ENCODE data around the gene RIBC2. TPM values are rescaled to one million over a fixed set of nuclear protein-coding genes. Genes with fewer than 3 reads are reported as not detected.

Gene RIBC2
- total and polyA plus RNA-seq, 9 of the 15 experiments (the other 6 are each of a cell fraction or from before 2014, with no cell fraction given) = not detected

DNA sequence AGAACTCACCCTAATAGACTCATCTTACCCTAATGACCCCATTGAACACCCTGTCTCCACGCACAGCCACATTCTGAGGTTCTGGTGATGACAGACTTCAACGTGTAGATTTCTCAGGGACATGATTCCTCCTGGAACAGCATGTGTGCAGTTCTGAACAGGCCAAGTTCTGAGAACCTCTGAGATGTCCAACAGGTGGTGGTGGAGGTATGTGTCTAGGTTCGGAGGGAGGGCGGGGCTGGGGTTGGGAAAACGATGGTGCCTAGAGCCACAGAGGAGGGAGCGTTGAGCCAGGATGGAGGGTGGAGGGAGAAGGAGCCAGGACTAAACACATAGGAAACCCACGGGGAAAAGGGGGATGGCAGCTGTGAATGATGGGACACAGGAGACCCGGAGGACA, 45.7 kb downstream of the RIBC2 start:
- Histone ChIP-seq H3K27ac (ENCODE audit: extremely low read depth, low read depth, low read length) (no peak overlapping the region), H4K20me1 (replicated peaks; ENCODE audit: control insufficient read depth, insufficient read depth, low read length) (no peaks in the 10 kb centered on the region), H3K4me1 (replicated peaks in 1 of 2; ENCODE audit: control insufficient read depth in 2 of 2, insufficient read depth in 2 of 2, low read length in 2 of 2) (no peaks in the 10 kb centered on the region), H3K9me1 (ENCODE audit: control insufficient read depth, insufficient read depth, low read length) (no peaks in the 10 kb centered on the region), H2AFZ (ENCODE audit: low read depth, low read length) (no peak overlapping the region), H3K27me3 (ENCODE audit: control insufficient read depth in 2 of 2, insufficient read depth in 2 of 2, low read length in 2 of 2) (peaks cover 4 to 36% of the 10 kb centered on the region in 2 experiments; a peak in 3 of 5 replicates), H3K4me3 (no peak overlapping the region), H3K9ac (ENCODE audit: insufficient read depth in 1 of 2, low read depth in 2 of 2, low read length in 2 of 2) (no peak overlapping the region), H3K36me3 (ENCODE audit: control insufficient read depth, insufficient read depth, low read length) (no peaks in the 10 kb centered on the region), H3K9me3 (replicated peaks; ENCODE audit: control insufficient read depth, insufficient read depth, low read depth, low read length) (no peaks in the 10 kb centered on the region), H3K79me2 (ENCODE audit: control insufficient read depth, insufficient read depth, low read length) (no peaks in the 10 kb centered on the region), H3K4me2 (ENCODE audit: insufficient read depth, low read length) (no peak overlapping the region)
- BruUV-seq (replicated peaks) = no TSS peak
- CTCF ChIA-PET (ENCODE audit: low intra/inter-chr PET ratio) = no interaction called here
- ATAC-seq = no peak
- no peak for FAIRE-seq
- 0% methylated on average over 2 of the region's 8 CpGs for WGBS (ENCODE audit: insufficient coverage, low coverage, missing lambda C conversion rate)
- TF ChIP-seq MTA3 (IDR thresholded peaks at IDR 0.05; ENCODE audit: borderline replicate concordance) (no peak), NFIC (IDR thresholded peaks at IDR 0.05) (no peak), MBD2 (IDR thresholded peaks at IDR 0.05; ENCODE audit: borderline replicate concordance, low read depth) (no peak)
- intact Hi-C loops (cut with micrococcal nuclease) (no loop called here), in situ Hi-C loops (cut with MboI) (loop anchor here (10.0 kb wide), 1 partner anchor 354 kb away; no protein-coding TSS in a partner anchor)
- DNase-seq (ENCODE audit: extremely low read depth in 1 of 4, low spot score in 3 of 4) = no peak
- POLR2A ChIA-PET = no interaction called here

DNA sequence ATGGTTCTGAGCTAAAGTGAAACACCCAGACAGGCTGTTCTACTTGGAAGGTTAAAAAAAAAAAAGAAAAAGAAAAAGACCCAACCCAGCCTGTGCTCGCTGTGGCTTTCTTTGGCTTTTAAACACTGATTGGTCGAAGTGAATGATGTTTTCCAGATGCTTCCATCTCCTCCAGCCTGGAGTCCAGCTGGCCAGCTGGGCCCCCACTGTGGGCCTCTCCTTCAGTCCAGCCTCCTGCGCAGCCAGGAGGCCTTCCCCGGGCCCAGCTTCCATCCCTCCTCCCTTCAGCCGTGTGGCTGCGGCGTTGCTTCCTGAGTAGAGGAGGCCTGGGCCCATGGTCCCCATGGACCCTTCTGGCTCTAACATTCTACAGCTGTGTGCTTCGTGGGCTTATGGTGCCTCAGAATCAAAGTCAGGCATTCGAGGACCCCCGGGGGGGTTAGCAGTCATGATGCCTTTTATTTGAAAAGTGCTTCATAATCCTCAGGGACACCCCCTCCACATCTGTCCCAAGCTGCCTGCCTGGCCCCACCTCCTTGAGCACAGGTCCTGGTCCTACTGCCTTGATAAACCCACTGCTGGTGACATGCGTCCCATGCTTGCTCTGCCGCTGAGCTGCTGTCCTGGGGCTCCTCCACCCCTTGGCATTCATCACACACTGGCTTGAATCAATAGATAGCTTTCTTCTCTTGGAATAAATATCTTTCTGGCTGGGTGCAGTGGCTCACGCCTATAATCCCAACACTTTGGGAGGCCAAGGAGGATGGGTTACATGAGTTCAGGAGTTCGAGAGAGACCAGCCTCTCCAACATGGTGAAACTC, 47.0 kb downstream of the RIBC2 start:
- Histone ChIP-seq H3K9ac (ENCODE audit: insufficient read depth in 1 of 2, low read depth in 2 of 2, low read length in 2 of 2) (no peak overlapping the region), H4K20me1 (replicated peaks; ENCODE audit: control insufficient read depth, insufficient read depth, low read length) (no peaks in the 10 kb centered on the region), H3K9me1 (ENCODE audit: control insufficient read depth, insufficient read depth, low read length) (no peaks in the 10 kb centered on the region), H3K4me2 (ENCODE audit: insufficient read depth, low read length) (no peak overlapping the region), H3K4me3 (no peak overlapping the region), H2AFZ (ENCODE audit: low read depth, low read length) (no peak overlapping the region), H3K79me2 (ENCODE audit: control insufficient read depth, insufficient read depth, low read length) (no peaks in the 10 kb centered on the region), H3K27ac (ENCODE audit: extremely low read depth, low read depth, low read length) (no peak overlapping the region), H3K27me3 (ENCODE audit: control insufficient read depth in 2 of 2, insufficient read depth in 2 of 2, low read length in 2 of 2) (peaks cover 0 to 30% of the 10 kb centered on the region in 2 experiments; a peak in 2 of 5 replicates), H3K9me3 (replicated peaks; ENCODE audit: control insufficient read depth, insufficient read depth, low read depth, low read length) (no peaks in the 10 kb centered on the region), H3K36me3 (ENCODE audit: control insufficient read depth, insufficient read depth, low read length) (no peaks in the 10 kb centered on the region), H3K4me1 (replicated peaks in 1 of 2; ENCODE audit: control insufficient read depth in 2 of 2, insufficient read depth in 2 of 2, low read length in 2 of 2) (no peaks in the 10 kb centered on the region)
- ATAC-seq (no peak), FAIRE-seq (no peak), DNase-seq (ENCODE audit: extremely low read depth in 1 of 4, low spot score in 3 of 4) (no peak)
- POLR2A ChIA-PET = interaction anchor here (0.7 kb wide), 1 partner anchor 1349 kb away, joined by 3 read pairs; no protein-coding TSS in a partner anchor
- CTCF ChIA-PET (ENCODE audit: low intra/inter-chr PET ratio) = no interaction called here
- intact Hi-C loops (cut with micrococcal nuclease) = no loop called here
- in situ Hi-C loops (cut with MboI) = no loop called here
- no TSS peak for BruUV-seq (replicated peaks)
- 2% methylated on average over 7 of the region's 14 CpGs for WGBS (ENCODE audit: insufficient coverage, low coverage, missing lambda C conversion rate)
- TF ChIP-seq, protein P1, sequence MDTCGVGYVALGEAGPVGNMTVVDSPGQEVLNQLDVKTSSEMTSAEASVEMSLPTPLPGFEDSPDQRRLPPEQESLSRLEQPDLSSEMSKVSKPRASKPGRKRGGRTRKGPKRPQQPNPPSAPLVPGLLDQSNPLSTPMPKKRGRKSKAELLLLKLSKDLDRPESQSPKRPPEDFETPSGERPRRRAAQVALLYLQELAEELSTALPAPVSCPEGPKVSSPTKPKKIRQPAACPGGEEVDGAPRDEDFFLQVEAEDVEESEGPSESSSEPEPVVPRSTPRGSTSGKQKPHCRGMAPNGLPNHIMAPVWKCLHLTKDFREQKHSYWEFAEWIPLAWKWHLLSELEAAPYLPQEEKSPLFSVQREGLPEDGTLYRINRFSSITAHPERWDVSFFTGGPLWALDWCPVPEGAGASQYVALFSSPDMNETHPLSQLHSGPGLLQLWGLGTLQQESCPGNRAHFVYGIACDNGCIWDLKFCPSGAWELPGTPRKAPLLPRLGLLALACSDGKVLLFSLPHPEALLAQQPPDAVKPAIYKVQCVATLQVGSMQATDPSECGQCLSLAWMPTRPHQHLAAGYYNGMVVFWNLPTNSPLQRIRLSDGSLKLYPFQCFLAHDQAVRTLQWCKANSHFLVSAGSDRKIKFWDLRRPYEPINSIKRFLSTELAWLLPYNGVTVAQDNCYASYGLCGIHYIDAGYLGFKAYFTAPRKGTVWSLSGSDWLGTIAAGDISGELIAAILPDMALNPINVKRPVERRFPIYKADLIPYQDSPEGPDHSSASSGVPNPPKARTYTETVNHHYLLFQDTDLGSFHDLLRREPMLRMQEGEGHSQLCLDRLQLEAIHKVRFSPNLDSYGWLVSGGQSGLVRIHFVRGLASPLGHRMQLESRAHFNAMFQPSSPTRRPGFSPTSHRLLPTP (IDR thresholded peaks at IDR 0.05; ENCODE audit: borderline replicate concordance, extremely low read depth, insufficient read length) = no peak
- TF ChIP-seq DACH1 (IDR thresholded peaks at IDR 0.05; ENCODE audit: partially characterized antibody) = no peak
- TF ChIP-seq MYBL2 (IDR thresholded peaks at IDR 0.05; ENCODE audit: low read depth) = no peak
- TF ChIP-seq MYBL2 (CRISPR knock-in tag; IDR thresholded peaks at IDR 0.05; ENCODE audit: borderline replicate concordance) = no peak
- TF ChIP-seq, protein P2, sequence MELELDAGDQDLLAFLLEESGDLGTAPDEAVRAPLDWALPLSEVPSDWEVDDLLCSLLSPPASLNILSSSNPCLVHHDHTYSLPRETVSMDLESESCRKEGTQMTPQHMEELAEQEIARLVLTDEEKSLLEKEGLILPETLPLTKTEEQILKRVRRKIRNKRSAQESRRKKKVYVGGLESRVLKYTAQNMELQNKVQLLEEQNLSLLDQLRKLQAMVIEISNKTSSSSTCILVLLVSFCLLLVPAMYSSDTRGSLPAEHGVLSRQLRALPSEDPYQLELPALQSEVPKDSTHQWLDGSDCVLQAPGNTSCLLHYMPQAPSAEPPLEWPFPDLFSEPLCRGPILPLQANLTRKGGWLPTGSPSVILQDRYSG (tag; conservative IDR thresholded peaks at IDR 0.05; ENCODE audit: low read depth) = no peak
- no peak for TF ChIP-seq HMGN3 (IDR thresholded peaks at IDR 0.05; ENCODE audit: borderline replicate concordance, extremely low read depth, insufficient read length, low read depth, low read length)
- no peak for TF ChIP-seq KDM4B (IDR thresholded peaks at IDR 0.05; ENCODE audit: borderline replicate concordance in 2 of 2, low read depth in 1 of 2)
